Measurements from ENCODE around the gene CCDC14.
"Not testable (repeated sequence)": the region's sequence is repeated elsewhere in the genome, so short reads cannot be mapped to it uniquely, and the experiment has no call there.

The CCDC14 gene

DNA sequence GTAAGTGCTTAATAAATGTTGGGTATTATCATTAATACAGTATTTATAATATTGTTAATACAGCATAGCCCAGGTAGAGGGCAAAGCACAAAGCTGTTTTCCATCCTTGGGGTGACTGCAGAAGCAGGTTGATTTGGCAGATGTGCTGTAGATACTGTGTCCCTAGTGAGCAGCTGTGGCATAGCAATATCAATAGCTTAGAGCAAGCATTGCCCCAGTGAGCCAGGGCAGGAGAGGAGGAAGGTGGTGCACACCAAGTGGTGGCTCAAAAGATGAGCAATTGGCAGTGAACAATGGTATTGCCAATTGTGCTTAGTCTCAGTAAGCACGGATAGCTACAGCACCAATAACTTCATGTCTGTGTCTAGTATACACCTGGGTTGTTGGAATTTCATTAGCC, 5.8 kb upstream of the CCDC14 start:
- DNase-seq (ENCODE audit: low read depth): not testable (repeated sequence)

GRCh38 chr3:123964793-123965192, 3.8 kb upstream of the CCDC14 start:
- DNase-seq (ENCODE audit: low read depth): not testable (repeated sequence)

- no peak for DNase-seq (ENCODE audit: low read depth)
Measured at GRCh38 chr3:123961508-123961856, 453 bp upstream of the CCDC14 start.

DNA sequence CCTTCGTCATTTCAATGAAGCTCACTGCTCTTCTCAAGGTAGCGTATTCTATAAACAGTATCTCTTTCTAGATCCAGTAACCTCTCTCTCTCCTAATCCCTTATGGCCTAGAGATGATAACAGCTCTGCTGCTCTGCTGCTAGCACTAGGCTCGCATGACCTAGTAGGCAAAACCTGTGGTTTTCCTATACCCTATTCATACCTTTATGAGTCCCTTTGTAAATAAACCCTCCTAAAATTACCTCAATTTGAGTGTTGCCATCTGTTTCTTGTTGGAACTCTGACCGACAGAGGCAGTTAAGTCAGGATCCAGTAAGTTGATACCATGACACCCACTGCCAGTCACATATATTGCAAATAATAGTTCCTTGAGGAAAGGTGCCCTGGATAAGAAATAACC, 7.3 kb downstream of the CCDC14 start:
- no peak for DNase-seq (ENCODE audit: low read depth)

GRCh38 chr3:123952844-123953520, 8.0 kb downstream of the CCDC14 start:
- DNase-seq (ENCODE audit: low read depth): no peak

- DNase-seq (ENCODE audit: low read depth): no peak
Measured at GRCh38 chr3:123951522-123952447, 9.2 kb downstream of the CCDC14 start.

GRCh38 chr3:123949641-123950040, 11.4 kb downstream of the CCDC14 start:
- DNase-seq (ENCODE audit: low read depth): peak; percentile 15

- no peak for DNase-seq (ENCODE audit: low read depth)
Measured at GRCh38 chr3:123948449-123948848, 12.6 kb downstream of the CCDC14 start.

GRCh38 chr3:123947482-123947881, 13.5 kb downstream of the CCDC14 start:
- no peak for DNase-seq (ENCODE audit: low read depth)

- no peak for DNase-seq (ENCODE audit: low read depth)
Measured at GRCh38 chr3:123941542-123941941, 19.5 kb downstream of the CCDC14 start.

DNA sequence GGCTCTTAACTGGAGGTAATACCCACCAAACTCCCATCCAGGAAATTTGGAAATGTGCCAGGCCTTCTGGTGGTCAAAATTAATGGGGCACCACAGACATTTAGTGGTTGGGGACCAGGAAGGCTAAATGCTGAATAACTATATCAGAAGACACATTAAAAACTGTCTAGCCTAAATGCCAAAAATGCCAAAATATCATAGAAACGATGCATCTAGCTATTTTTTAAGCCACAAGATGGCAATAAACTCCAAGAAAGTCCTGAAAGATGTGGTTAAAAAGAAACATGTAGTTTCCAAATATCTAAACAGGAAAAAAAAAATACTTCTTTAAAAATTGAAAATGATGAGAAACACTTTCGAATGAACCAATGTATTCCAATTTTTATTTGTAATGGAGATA, 19.9 kb downstream of the CCDC14 start:
- no peak for DNase-seq (ENCODE audit: low read depth)

DNA sequence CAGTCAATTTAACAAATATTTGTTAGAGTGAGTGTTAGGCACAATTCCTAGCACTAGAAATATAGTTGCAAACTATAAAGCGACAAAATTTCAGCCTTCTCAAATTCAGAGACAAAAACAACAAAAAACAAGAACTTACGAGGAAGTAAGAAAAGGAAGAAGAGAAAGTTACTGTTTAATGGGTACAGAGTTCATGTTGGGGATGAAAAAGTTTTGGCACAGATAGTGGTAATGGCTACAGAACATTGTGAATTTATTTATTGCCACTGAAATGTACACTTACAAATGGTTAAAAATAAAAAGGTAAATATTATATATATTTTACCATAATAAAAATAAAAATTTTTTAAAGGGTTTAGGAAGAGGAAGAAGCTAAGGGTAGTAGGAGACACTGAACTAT, 21.3 kb downstream of the CCDC14 start:
- DNase-seq (ENCODE audit: low read depth): no peak

DNA sequence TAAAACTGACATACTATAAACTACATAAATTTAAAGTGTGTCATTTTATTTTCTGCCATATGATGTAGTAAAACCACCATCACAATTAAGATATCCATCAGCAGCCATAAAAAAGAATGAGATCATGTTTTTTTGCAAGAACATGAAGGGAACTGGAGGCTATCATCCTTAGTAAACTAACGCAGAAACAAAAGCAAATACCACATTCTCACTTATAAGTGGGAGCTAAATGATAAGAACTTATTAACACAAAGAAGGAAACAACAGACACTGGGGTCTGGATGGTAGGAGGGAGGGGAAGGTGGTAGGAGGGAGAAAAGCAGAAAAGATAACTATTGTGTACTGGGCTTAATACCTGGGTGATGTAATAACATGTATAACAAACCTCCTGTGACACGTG, 24.6 kb downstream of the CCDC14 start:
- DNase-seq (ENCODE audit: low read depth): no peak

- no peak for DNase-seq (ENCODE audit: low read depth)
Measured at GRCh38 chr3:123935830-123936229, 25.2 kb downstream of the CCDC14 start.

DNA sequence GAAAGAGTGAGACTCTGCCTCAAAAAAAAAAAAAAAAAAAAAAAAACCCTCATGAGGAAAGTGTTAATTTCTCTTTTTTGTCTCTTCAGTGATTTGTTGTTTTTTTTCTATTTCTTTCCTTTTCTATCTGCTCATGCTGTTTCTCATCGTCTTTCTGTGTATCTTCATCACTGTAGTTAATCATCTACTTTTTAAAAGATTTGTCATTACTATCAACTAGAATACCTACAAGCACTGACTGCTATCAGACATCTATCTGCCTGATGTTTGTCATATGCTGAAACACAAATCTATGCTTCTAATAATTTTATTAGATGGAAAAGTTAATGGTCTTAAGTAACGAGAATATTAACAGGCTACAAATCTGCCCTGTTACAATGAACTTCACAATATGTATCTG, 26.8 kb downstream of the CCDC14 start:
- DNase-seq (ENCODE audit: low read depth): no peak

GRCh38 chr3:123930445-123930844, 30.6 kb downstream of the CCDC14 start:
- no peak for DNase-seq (ENCODE audit: low read depth)

GRCh38 chr3:123929325-123929724, 31.7 kb downstream of the CCDC14 start:
- no peak for DNase-seq (ENCODE audit: low read depth)

DNA sequence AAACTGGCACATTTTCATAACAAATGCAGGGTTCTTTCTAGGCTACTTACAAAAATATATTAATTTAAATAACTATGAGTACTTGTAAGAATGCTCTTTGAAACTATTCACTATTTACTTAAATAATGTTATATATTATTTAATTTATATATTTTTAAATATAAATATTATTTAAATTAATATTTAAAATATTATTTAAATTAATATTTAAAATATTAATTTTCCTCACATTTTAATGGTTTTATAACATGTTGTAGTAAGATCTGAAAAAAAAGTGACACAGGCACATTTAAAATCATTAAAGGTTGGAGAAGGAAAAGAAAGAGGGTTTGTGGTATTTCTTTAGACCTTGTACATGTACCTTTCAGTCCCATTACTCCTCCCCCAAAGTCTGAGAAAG, 34.6 kb downstream of the CCDC14 start:
- DNase-seq (ENCODE audit: low read depth): no peak

- DNase-seq (ENCODE audit: low read depth): no peak
Measured at GRCh38 chr3:123920868-123921267, 40.2 kb downstream of the CCDC14 start.

DNA sequence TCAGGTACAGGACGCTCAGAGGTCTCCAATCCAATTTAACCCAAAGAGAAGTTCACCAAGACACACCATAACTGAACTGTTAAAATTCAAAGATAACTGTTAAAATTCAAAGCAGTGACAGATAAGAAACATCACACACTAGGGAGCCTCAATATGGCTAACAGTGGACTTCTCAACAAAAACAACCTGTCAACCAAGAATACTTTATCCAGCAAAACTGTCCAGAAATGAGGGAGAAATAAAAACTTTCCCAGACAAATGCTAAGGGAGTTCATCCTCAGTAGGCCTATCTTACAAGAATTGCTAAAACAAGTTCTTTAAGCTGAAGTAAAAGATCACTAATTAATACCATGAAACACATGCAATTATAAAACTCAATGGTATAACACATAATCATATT, 40.6 kb downstream of the CCDC14 start:
- DNase-seq (ENCODE audit: low read depth): no peak

GRCh38 chr3:123919353-123919752, 41.7 kb downstream of the CCDC14 start:
- DNase-seq (ENCODE audit: low read depth): no peak

- DNase-seq (ENCODE audit: low read depth): no peak
Measured at GRCh38 chr3:123914829-123915228, 46.2 kb downstream of the CCDC14 start.

DNA sequence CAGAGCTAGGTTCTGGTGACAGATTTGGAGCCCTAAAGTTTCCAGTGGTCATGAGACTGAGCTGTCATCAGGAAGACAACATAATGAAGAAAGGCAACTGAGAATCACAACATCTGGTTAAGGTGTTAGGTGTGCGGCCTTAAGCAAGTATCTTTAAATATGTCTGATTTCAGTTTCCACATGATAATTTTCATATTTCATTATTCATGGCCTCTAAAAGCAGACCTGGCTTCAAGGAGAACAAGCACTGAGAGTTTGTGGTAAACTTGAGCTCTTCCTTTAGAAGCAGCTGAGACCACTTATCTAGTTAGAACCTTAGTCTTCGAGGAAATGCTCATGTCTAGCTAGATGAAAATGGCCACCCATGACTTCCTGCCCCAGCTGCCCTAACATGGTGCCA, 51.2 kb downstream of the CCDC14 start:
- DNase-seq (ENCODE audit: low read depth): no peak

DNA sequence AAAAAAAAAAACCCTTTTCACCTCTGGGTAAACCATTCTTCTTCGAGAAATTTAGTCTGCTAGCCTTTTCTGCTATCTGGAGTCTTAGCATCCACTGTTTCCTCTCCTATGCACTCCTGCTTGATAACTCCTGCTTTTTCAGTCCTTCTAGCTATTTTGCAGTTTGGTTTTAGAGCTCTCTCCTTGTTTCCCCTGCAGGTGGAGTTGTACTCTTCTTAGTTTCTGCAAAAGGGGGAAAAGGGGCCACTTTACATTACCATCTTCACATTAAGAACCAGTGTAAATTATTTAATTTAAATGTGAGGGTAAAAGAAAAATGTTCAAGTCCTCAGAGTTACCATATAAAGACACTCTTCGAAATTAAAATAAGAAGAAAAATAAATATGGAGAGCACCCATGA, 53.3 kb downstream of the CCDC14 start:
- DNase-seq (ENCODE audit: low read depth): no peak
